Activated CD8-positive, alpha-beta T cell treated with anti-CD3 and anti-CD28 coated beads, Interleukin-2, amount 10 ng/mL, durations not matched to agents 7 days and 5 days (primary cell): Measurements from ENCODE around the gene FOXO6. TPM values are rescaled to one million over a fixed set of nuclear protein-coding genes. Genes with fewer than 3 reads are reported as not detected.

Source experiments
- ATAC-seq: fragments of 150-1000 bp; cut with Tn5 transposase; one replicate; pipeline ENCODE4 v1.10.0; 2021; ENCODE audit warnings: moderate library complexity
- CTCF ChIA-PET: fragments of 350-600 bp; sonication (Branson Sonifier 250); formaldehyde crosslinking; loops from one replicate; lab custom pipeline; 2021; ENCODE audit warnings: antibody characterized with exemption; lab: Charles Lee
- POLR2A ChIA-PET: fragments of 350-600 bp; sonication (Branson Sonifier 250); formaldehyde crosslinking; loops from one replicate; lab custom pipeline; 2021; ENCODE audit warnings: antibody characterized with exemption; lab: Charles Lee
- DNase-seq: peaks from one replicate; pipeline ENCODE4 v3.0.0-alpha.2; 2020
- H3K27ac Mint-ChIP-seq: one replicate; pipeline ENCODE4 v1.8.0; 2021; ENCODE audit warnings: mild to moderate bottlenecking, mixed read lengths
- H3K27me3 Mint-ChIP-seq: one replicate; pipeline ENCODE4 v1.8.0; 2021; ENCODE audit warnings: low read depth, mixed read lengths
- H3K36me3 Mint-ChIP-seq: one replicate; pipeline ENCODE4 v1.8.0; 2021; ENCODE audit warnings: low read depth, mixed read lengths
- H3K4me1 Mint-ChIP-seq: one replicate; pipeline ENCODE4 v1.8.0; 2021; ENCODE audit warnings: low read depth, mixed read lengths
- H3K4me3 Mint-ChIP-seq: one replicate; pipeline ENCODE4 v1.8.0; 2021; ENCODE audit warnings: mild to moderate bottlenecking, mixed read lengths
- H3K9me3 Mint-ChIP-seq: one replicate; pipeline ENCODE4 v1.8.0; 2022; ENCODE audit warnings: mixed read lengths; ENCODE audit not compliant: insufficient read depth
- total RNA-seq, 2 experiments: library from RNA; stranded (reverse); gene quantifications; one replicate each; pipeline ENCODE4 v1.2.3, GENCODE V29; 2021

The FOXO6 gene
- total RNA-seq, 2 experiments from 2014 or later = 0.24 to 0.31 TPM

DNA sequence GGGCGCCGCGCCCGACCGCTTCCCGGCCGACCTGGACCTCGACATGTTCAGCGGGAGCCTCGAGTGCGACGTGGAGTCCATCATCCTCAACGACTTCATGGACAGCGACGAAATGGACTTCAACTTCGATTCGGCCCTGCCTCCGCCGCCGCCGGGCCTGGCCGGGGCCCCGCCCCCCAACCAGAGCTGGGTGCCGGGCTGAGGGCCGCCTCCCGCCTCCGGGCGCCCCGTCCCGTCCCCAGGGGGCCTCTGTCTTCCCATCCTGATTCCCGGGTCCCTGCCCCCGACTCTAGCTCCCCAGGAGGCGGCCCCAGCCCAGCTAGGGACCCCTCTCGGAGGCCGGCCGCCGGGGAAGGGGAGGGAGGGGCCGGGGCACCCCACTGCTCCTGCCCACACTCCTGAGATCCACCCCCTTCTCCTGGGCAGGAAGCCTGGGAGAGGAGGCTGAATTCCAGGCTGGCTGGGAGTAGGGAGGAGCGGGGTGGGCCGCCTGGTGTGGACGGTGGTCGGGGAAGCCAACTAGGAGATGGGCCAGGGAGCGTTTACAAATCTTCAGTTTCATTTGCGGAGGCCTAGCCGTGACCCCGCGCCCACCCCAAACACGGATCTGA lies 21.4 kb downstream of the FOXO6 start:
- H3K27me3 Mint-ChIP-seq = peaks cover 62% of the 10 kb centered on the region
- no peak for DNase-seq
- CTCF ChIA-PET = interaction anchor here (1.2 kb wide), 1 partner anchor 21 kb away, joined by 3 read pairs; no protein-coding TSS in a partner anchor
- H3K27ac Mint-ChIP-seq = no peak overlapping the region
- peak; percentile 7 for ATAC-seq
- H3K4me1 Mint-ChIP-seq = peaks cover 12% of the 10 kb centered on the region
- H3K4me3 Mint-ChIP-seq = no peak overlapping the region
- H3K36me3 Mint-ChIP-seq = no peaks in the 10 kb centered on the region
- no peaks in the 10 kb centered on the region for H3K9me3 Mint-ChIP-seq
- POLR2A ChIA-PET = no interaction called here

- Mint-ChIP-seq H3K9me3 (no peaks in the 10 kb centered on the region), H3K27ac (no peak overlapping the region), H3K4me1 (peaks cover 12% of the 10 kb centered on the region), H3K4me3 (peak overlapping the region; percentile 43), H3K27me3 (peaks cover 65% of the 10 kb centered on the region), H3K36me3 (no peaks in the 10 kb centered on the region)
- ATAC-seq (no peak), DNase-seq (no peak)
- ChIA-PET POLR2A (no interaction called here), CTCF (no interaction called here)
Observed at GRCh38 chr1:41383094-41383852, 22.0 kb downstream of the FOXO6 start.

- DNase-seq = no peak
- H3K36me3 Mint-ChIP-seq = no peaks in the 10 kb centered on the region
- H3K4me3 Mint-ChIP-seq = no peak overlapping the region
- no peak for ATAC-seq
- no peak overlapping the region for H3K27ac Mint-ChIP-seq
- ChIA-PET POLR2A (no interaction called here), CTCF (no interaction called here)
- peaks cover 61% of the 10 kb centered on the region for H3K27me3 Mint-ChIP-seq
- H3K4me1 Mint-ChIP-seq = peaks cover 12% of the 10 kb centered on the region
- H3K9me3 Mint-ChIP-seq = no peaks in the 10 kb centered on the region
Observed at GRCh38 chr1:41384579-41384978, 23.3 kb downstream of the FOXO6 start.

GRCh38 chr1:41385398-41386195 lies 24.4 kb downstream of the FOXO6 start:
- no peak overlapping the region for H3K4me3 Mint-ChIP-seq
- peaks cover 12% of the 10 kb centered on the region for H3K4me1 Mint-ChIP-seq
- CTCF ChIA-PET = no interaction called here
- no peak overlapping the region for H3K27ac Mint-ChIP-seq
- peaks cover 51% of the 10 kb centered on the region for H3K27me3 Mint-ChIP-seq
- POLR2A ChIA-PET = no interaction called here
- ATAC-seq (no peak), DNase-seq (no peak)
- H3K9me3 Mint-ChIP-seq = no peaks in the 10 kb centered on the region
- H3K36me3 Mint-ChIP-seq = no peaks in the 10 kb centered on the region

GRCh38 chr1:41386196-41386663 lies 25.0 kb downstream of the FOXO6 start:
- CTCF ChIA-PET = no interaction called here

DNA sequence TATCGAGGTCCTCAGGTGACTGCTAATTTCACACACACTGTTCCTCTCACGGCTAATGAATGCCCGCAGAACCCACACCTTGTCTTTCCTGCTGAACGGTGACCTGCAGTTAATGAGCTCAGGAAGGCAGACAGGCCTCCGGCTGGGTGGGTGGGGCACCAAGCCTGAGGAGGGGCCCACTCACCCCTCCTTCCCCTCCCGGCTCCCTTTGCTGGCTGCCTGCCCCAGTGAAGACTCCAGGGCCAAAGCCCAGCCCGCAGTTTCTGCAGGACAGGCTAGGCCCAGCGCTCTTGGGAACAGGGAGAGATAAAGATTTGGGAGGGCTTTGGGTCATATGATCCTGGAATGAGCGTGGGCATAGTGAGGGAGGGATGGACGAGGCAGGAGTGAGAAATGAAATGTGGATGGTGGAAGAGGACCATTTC lies 26.4 kb downstream of the FOXO6 start:
- Mint-ChIP-seq H3K9me3 (no peaks in the 10 kb centered on the region), H3K36me3 (no peaks in the 10 kb centered on the region), H3K4me3 (no peak overlapping the region), H3K27ac (no peak overlapping the region), H3K4me1 (peaks cover 9% of the 10 kb centered on the region), H3K27me3 (peaks cover 44% of the 10 kb centered on the region)
- ChIA-PET POLR2A (no interaction called here), CTCF (no interaction called here)
- DNase-seq = no peak
- no peak for ATAC-seq

More at GRCh38 chr1:41386196-41386663, 25.0 kb downstream of the FOXO6 start:
- H3K4me1 Mint-ChIP-seq = peaks cover 12% of the 10 kb centered on the region
- DNase-seq (no peak), ATAC-seq (no peak)
- H3K4me3 Mint-ChIP-seq = no peak overlapping the region
- H3K27me3 Mint-ChIP-seq = peaks cover 47% of the 10 kb centered on the region
- H3K27ac Mint-ChIP-seq = no peak overlapping the region
- H3K9me3 Mint-ChIP-seq = no peaks in the 10 kb centered on the region
- no peaks in the 10 kb centered on the region for H3K36me3 Mint-ChIP-seq
- POLR2A ChIA-PET = no interaction called here

DNA sequence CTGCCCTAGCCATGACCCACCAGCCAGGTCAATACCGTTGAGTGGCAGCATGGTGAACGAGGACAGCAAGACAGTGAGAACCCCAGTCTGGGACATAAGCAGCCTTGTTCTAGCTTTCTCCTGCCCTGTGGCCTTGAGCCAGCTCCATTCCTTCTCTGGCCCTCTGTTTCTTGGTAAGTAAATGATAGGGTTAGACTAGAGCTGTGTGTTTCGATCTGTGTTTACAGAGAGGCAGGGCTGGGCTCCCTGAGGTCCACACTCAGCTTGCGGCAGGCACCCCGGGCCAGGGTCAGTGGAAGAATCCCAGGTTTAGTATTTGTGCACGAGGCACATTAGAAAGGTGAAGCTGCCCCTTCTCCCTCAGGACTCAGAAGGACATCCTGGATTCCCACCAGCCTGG lies 27.3 kb downstream of the FOXO6 start:
- POLR2A ChIA-PET = no interaction called here
- Mint-ChIP-seq H3K36me3 (no peaks in the 10 kb centered on the region), H3K27ac (no peak overlapping the region), H3K4me1 (peaks cover 2% of the 10 kb centered on the region), H3K27me3 (peaks cover 36% of the 10 kb centered on the region), H3K4me3 (no peak overlapping the region), H3K9me3 (no peaks in the 10 kb centered on the region)
- ATAC-seq (no peak), DNase-seq (no peak)
- CTCF ChIA-PET = no interaction called here

DNA sequence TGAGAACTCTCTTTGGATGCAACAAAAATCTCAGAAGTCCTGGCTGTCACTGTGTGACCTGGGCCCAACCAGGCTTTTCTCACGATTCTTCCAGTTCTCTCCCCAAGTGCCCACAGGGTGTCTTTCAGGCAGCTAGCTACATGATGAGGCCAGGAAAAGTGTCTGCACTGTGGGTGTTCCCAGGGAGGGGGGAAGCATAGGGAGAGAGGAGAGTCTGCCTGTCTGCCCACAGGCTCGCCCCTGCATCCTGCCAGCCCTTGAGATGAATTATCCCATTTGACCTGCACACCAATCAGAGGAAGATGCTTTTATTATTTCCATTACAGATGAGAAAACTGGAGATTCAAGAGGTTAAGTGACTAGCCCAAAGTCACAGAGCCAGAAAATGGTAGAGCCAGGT lies 27.8 kb downstream of the FOXO6 start:
- CTCF ChIA-PET = no interaction called here
- Mint-ChIP-seq H3K27me3 (peaks cover 32% of the 10 kb centered on the region), H3K4me3 (no peak overlapping the region), H3K36me3 (no peaks in the 10 kb centered on the region), H3K4me1 (no peaks in the 10 kb centered on the region), H3K27ac (no peak overlapping the region), H3K9me3 (no peaks in the 10 kb centered on the region)
- POLR2A ChIA-PET = no interaction called here
- ATAC-seq = no peak
- no peak for DNase-seq

GRCh38 chr1:41390166-41390565 lies 28.9 kb downstream of the FOXO6 start:
- POLR2A ChIA-PET = interaction anchor here (0.6 kb wide), 1 partner anchor 1032 kb away, joined by 3 read pairs; no protein-coding TSS in a partner anchor

GRCh38 chr1:41390573-41390972 lies 29.3 kb downstream of the FOXO6 start:
- no peak for ATAC-seq
- H3K36me3 Mint-ChIP-seq = no peaks in the 10 kb centered on the region
- ChIA-PET CTCF (no interaction called here), POLR2A (interaction anchor here (0.6 kb wide), 1 partner anchor 1032 kb away, joined by 3 read pairs; no protein-coding TSS in a partner anchor)
- no peak for DNase-seq
- no peak overlapping the region for H3K4me3 Mint-ChIP-seq
- H3K4me1 Mint-ChIP-seq = no peaks in the 10 kb centered on the region
- peaks cover 24% of the 10 kb centered on the region for H3K27me3 Mint-ChIP-seq
- no peak overlapping the region for H3K27ac Mint-ChIP-seq
- no peaks in the 10 kb centered on the region for H3K9me3 Mint-ChIP-seq

More at GRCh38 chr1:41390166-41390565, 28.9 kb downstream of the FOXO6 start:
- Mint-ChIP-seq H3K4me3 (no peak overlapping the region), H3K36me3 (no peaks in the 10 kb centered on the region), H3K27me3 (peaks cover 24% of the 10 kb centered on the region), H3K9me3 (no peaks in the 10 kb centered on the region), H3K4me1 (no peaks in the 10 kb centered on the region), H3K27ac (no peak overlapping the region)
- DNase-seq (no peak), ATAC-seq (no peak)
- CTCF ChIA-PET = no interaction called here

GRCh38 chr1:41391834-41392527 lies 30.7 kb downstream of the FOXO6 start:
- Mint-ChIP-seq H3K4me1 (no peaks in the 10 kb centered on the region), H3K27ac (no peak overlapping the region), H3K9me3 (no peaks in the 10 kb centered on the region), H3K36me3 (no peaks in the 10 kb centered on the region), H3K27me3 (peaks cover 29% of the 10 kb centered on the region), H3K4me3 (no peak overlapping the region)
- POLR2A ChIA-PET = no interaction called here
- no peak for ATAC-seq
- CTCF ChIA-PET = interaction anchor here (1.1 kb wide), 1 partner anchor 109 kb away, joined by 3 read pairs; no protein-coding TSS in a partner anchor
- no peak for DNase-seq
